ENCODE data around the gene CDH4. TPM values are rescaled to one million over a fixed set of nuclear protein-coding genes. Genes with fewer than 3 reads are reported as not detected.
"Not testable (repeated sequence)": the region's sequence is repeated elsewhere in the genome, so short reads cannot be mapped to it uniquely, and the experiment has no call there.

The CDH4 gene
- total RNA-seq, 1 experiment from 2014 or later: not detected

DNA sequence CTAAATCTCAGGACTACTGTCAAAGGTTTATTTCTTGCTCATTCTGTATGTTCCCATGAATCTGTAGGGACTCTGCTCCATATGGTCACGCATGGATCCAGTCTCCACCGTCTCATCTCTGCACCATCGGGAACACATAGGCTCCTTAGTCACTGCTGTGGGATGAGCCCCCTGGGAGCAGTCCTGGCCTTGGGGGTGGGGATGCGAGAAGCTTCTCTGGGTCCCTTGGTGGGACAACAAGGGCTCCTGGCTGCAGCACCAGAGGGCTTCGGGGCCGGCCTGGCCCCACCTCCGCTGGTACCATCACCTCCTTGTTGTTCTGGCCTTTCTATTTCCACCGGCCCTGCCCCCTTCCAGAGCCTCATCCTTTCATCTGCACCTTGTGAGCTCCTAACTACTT is 148.4 kb downstream of the CDH4 start:
- Histone ChIP-seq H3K36me3 (ENCODE audit: control insufficient read depth, insufficient read depth, low read length) (no peaks in the 10 kb centered on the region), H3K27me3 (replicated peaks; ENCODE audit: control insufficient read depth, insufficient read depth, low read length) (no peaks in the 10 kb centered on the region), H3K4me1 (no peaks in the 10 kb centered on the region), H3K9me3 (no peaks in the 10 kb centered on the region), H3K4me3 (ENCODE audit: low read depth, low read length) (no peak overlapping the region)
- CTCF ChIA-PET: no interaction called here
- H3K9me3 Mint-ChIP-seq (ENCODE audit: unreplicated experiment): no peaks in the 10 kb centered on the region
- BruUV-seq (replicated peaks): no TSS peak
- POLR2A ChIA-PET: no interaction called here
- no peaks in the 10 kb centered on the region for H3K4me1 Mint-ChIP-seq (ENCODE audit: low read depth, unreplicated experiment)
- intact Hi-C loops (cut with micrococcal nuclease; ENCODE audit: unreplicated experiment): no loop called here
- H3K4me3 Mint-ChIP-seq (ENCODE audit: unreplicated experiment): no peak overlapping the region
- no peak overlapping the region for H3K27ac Mint-ChIP-seq (ENCODE audit: unreplicated experiment)
- peaks cover 7% of the 10 kb centered on the region for H3K27me3 Mint-ChIP-seq (ENCODE audit: insufficient read depth, unreplicated experiment)
- no peaks in the 10 kb centered on the region for H3K36me3 Mint-ChIP-seq (ENCODE audit: insufficient read depth, unreplicated experiment)
- no peak for DNase-seq
- TF ChIP-seq, protein P1, sequence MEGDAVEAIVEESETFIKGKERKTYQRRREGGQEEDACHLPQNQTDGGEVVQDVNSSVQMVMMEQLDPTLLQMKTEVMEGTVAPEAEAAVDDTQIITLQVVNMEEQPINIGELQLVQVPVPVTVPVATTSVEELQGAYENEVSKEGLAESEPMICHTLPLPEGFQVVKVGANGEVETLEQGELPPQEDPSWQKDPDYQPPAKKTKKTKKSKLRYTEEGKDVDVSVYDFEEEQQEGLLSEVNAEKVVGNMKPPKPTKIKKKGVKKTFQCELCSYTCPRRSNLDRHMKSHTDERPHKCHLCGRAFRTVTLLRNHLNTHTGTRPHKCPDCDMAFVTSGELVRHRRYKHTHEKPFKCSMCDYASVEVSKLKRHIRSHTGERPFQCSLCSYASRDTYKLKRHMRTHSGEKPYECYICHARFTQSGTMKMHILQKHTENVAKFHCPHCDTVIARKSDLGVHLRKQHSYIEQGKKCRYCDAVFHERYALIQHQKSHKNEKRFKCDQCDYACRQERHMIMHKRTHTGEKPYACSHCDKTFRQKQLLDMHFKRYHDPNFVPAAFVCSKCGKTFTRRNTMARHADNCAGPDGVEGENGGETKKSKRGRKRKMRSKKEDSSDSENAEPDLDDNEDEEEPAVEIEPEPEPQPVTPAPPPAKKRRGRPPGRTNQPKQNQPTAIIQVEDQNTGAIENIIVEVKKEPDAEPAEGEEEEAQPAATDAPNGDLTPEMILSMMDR (IDR thresholded peaks at IDR 0.05; ENCODE audit: insufficient read depth in 1 of 2, low read depth in 1 of 2, low read length in 1 of 2, severe bottlenecking in 1 of 2, unreplicated experiment in 1 of 2): no peak

DNA sequence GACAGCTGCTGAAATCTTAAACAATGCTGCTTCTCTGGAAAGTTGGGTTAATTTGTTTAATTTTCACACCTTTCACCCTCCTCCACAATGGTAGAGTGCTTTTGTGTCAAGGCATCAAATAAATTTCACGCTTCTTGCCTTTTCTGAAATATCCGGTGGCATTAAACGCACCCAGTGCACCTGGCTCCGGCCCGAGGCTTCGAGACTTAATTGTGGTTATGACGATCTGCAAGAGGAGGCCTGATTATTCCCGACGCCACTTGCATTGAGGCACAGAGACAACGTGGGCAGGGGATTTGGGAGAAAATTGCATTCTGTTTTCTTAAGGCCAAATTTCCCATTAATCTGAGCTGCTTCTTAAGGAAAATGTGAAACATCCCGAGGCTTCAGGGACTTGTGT is 152.2 kb downstream of the CDH4 start:
- TF ChIP-seq, protein P1 (IDR thresholded peaks at IDR 0.05; ENCODE audit: insufficient read depth in 1 of 2, low read depth in 1 of 2, low read length in 1 of 2, severe bottlenecking in 1 of 2, unreplicated experiment in 1 of 2): no peak
- ChIA-PET POLR2A (no interaction called here), CTCF (interaction anchor here (0.6 kb wide), 1 partner anchor 419 kb away, joined by 3 read pairs; no protein-coding TSS in a partner anchor)
- Histone ChIP-seq H3K4me1 (no peaks in the 10 kb centered on the region), H3K9me3 (no peaks in the 10 kb centered on the region), H3K27me3 (replicated peaks; ENCODE audit: control insufficient read depth, insufficient read depth, low read length) (no peaks in the 10 kb centered on the region), H3K4me3 (ENCODE audit: low read depth, low read length) (no peak overlapping the region), H3K36me3 (ENCODE audit: control insufficient read depth, insufficient read depth, low read length) (no peaks in the 10 kb centered on the region)
- intact Hi-C loops (cut with micrococcal nuclease; ENCODE audit: unreplicated experiment): no loop called here
- Mint-ChIP-seq H3K4me1 (ENCODE audit: low read depth, unreplicated experiment) (no peaks in the 10 kb centered on the region), H3K27ac (ENCODE audit: unreplicated experiment) (no peak overlapping the region), H3K27me3 (ENCODE audit: insufficient read depth, unreplicated experiment) (peaks cover 14% of the 10 kb centered on the region), H3K9me3 (ENCODE audit: unreplicated experiment) (peaks cover 14% of the 10 kb centered on the region), H3K4me3 (ENCODE audit: unreplicated experiment) (no peak overlapping the region), H3K36me3 (ENCODE audit: insufficient read depth, unreplicated experiment) (peaks cover 10% of the 10 kb centered on the region)
- BruUV-seq (replicated peaks): no TSS peak
- DNase-seq: no peak

DNA sequence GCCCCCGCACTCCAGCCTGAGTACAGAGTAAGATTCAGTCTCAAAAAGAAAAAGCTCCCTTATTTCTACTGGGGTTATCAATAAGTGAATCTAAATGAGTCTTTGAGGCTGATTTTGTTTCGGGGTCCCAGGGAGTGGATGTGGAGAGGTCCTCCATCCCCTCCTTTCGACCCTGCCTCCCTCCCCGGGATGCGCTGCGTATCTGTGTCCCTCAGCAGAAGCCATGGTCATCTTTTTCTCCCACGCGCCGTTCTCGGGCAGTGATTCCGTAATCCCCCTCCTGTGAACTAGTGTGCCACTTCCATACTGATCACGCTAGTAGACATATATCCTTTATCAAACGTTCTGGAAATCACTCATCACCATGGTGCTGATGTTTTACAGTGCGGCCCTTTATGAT is 152.9 kb downstream of the CDH4 start:
- H3K9me3 Mint-ChIP-seq (ENCODE audit: unreplicated experiment): peaks cover 14% of the 10 kb centered on the region
- peaks cover 14% of the 10 kb centered on the region for H3K27me3 Mint-ChIP-seq (ENCODE audit: insufficient read depth, unreplicated experiment)
- POLR2A ChIA-PET: no interaction called here
- no peak overlapping the region for H3K4me3 Mint-ChIP-seq (ENCODE audit: unreplicated experiment)
- intact Hi-C loops (cut with micrococcal nuclease; ENCODE audit: unreplicated experiment): no loop called here
- TF ChIP-seq, protein P1 (IDR thresholded peaks at IDR 0.05; ENCODE audit: insufficient read depth in 1 of 2, low read depth in 1 of 2, low read length in 1 of 2, severe bottlenecking in 1 of 2, unreplicated experiment in 1 of 2): no peak
- H3K27ac Mint-ChIP-seq (ENCODE audit: unreplicated experiment): no peak overlapping the region
- H3K36me3 ChIP-seq (ENCODE audit: control insufficient read depth, insufficient read depth, low read length): no peaks in the 10 kb centered on the region
- no TSS peak for BruUV-seq (replicated peaks)
- peaks cover 10% of the 10 kb centered on the region for H3K36me3 Mint-ChIP-seq (ENCODE audit: insufficient read depth, unreplicated experiment)
- CTCF ChIA-PET: interaction anchor here (0.6 kb wide), 1 partner anchor 420 kb away, joined by 3 read pairs; no protein-coding TSS in a partner anchor
- H3K4me1 Mint-ChIP-seq (ENCODE audit: low read depth, unreplicated experiment): no peaks in the 10 kb centered on the region
- H3K9me3 ChIP-seq: no peaks in the 10 kb centered on the region
- no peaks in the 10 kb centered on the region for H3K27me3 ChIP-seq (replicated peaks; ENCODE audit: control insufficient read depth, insufficient read depth, low read length)
- DNase-seq: no peak
- H3K4me3 ChIP-seq (ENCODE audit: low read depth, low read length): no peak overlapping the region
- no peaks in the 10 kb centered on the region for H3K4me1 ChIP-seq

DNA sequence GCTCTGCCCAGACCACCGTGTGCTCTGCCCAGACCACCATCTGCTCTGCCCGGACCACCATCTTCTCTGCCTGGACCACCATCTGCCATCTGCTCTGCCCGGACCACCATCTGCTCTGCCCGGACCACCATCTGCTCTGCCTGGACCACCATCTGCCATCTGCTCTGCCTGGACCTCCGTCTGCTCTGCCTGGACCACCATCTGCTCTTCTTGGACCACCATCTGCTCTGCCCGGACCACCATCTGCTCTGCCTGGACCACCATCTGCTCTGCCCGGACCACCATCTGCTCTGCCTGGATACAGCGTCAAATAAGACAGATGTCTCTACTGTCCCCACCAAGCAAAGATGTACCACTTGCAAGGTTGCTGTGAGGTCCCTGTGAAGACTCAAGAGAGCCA is 154.7 kb downstream of the CDH4 start:
- H3K4me1 Mint-ChIP-seq (ENCODE audit: low read depth, unreplicated experiment); H3K9me3 ChIP-seq; H3K4me1 ChIP-seq; H3K27me3 ChIP-seq (replicated peaks; ENCODE audit: control insufficient read depth, insufficient read depth, low read length); BruUV-seq (replicated peaks); POLR2A ChIA-PET; H3K27ac Mint-ChIP-seq (ENCODE audit: unreplicated experiment); H3K4me3 Mint-ChIP-seq (ENCODE audit: unreplicated experiment); CTCF ChIA-PET; intact Hi-C loops (cut with micrococcal nuclease; ENCODE audit: unreplicated experiment); H3K36me3 ChIP-seq (ENCODE audit: control insufficient read depth, insufficient read depth, low read length); H3K4me3 ChIP-seq (ENCODE audit: low read depth, low read length); DNase-seq; H3K36me3 Mint-ChIP-seq (ENCODE audit: insufficient read depth, unreplicated experiment): not testable (repeated sequence)
- H3K27me3 Mint-ChIP-seq (ENCODE audit: insufficient read depth, unreplicated experiment): peaks cover 11% of the 10 kb centered on the region
- H3K9me3 Mint-ChIP-seq (ENCODE audit: unreplicated experiment): peaks cover 14% of the 10 kb centered on the region
